HTR-8/SVneo (cell line): ENCODE results near the gene ESAM.

Source experiments
- DNase-seq: peaks from one replicate; pipeline ENCODE4 v3.0.0; 2011; ENCODE audit warnings: low spot score, mixed read lengths; ENCODE audit not compliant: insufficient read length
- FAIRE-seq: peaks from 2 replicates; lab custom pipeline; 2011; peaks lifted over from hg19 to GRCh38; lab: Jason Lieb, UNC

ESAM gene

DNA sequence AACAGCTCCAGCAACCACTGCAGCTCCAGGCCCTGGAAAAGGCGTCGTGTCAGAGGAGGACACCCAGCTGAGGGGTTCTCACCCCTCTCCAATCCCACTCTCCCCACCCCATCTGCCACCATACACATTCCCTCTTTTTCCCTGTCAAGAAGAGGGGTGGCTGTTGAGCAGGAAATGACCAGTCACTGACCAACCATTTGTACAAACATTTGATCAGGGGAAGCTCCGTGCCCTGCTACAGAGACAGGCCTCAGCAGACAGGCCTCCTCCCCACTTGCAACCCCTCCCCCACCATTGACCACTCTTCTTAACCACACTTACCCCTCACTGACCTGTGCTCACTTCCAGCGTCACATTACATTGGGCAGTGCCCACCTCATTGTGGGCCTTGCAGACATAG is 7.8 kb downstream of the ESAM start:
- no peak for DNase-seq

GRCh38 chr11:124753624-124754023 is 8.5 kb downstream of the ESAM start:
- no peak for FAIRE-seq
- no peak for DNase-seq

More for the DNA sequence above, 7.8 kb downstream of the ESAM start:
- FAIRE-seq: no peak

GRCh38 chr11:124753205-124753604 is 8.9 kb downstream of the ESAM start:
- FAIRE-seq (no peak), DNase-seq (no peak)

DNA sequence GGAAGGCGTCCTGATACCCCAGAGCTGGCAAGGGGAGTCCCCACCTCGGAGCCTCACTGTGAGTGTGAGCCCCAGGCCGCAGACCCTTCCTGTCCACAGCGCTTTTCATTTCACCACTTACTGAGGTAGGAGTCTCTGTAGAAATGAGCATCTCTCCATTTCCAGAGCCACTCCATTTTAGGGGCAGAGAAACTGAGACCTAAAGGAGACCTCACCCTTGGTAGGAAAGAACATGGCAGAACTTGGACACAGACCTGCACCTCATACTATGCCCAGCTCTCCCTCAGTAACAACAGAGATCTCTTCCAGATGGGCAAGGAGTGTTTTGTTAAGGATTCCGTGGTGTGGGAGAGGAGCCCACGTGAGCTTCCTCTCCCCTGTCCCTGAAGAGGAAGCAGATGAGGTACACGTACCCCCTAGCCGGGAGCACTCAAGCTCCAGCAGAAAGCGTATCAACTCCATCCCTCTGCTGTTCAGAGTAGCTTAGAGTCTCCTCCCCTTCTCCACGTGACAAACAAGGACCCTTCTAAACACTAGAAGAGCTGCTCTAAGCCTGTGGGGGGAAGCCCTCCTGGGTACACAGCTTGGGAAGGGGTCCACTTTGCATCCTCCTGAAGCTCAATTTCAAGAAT is 9.5 kb downstream of the ESAM start:
- FAIRE-seq: no peak
- no peak for DNase-seq

DNA sequence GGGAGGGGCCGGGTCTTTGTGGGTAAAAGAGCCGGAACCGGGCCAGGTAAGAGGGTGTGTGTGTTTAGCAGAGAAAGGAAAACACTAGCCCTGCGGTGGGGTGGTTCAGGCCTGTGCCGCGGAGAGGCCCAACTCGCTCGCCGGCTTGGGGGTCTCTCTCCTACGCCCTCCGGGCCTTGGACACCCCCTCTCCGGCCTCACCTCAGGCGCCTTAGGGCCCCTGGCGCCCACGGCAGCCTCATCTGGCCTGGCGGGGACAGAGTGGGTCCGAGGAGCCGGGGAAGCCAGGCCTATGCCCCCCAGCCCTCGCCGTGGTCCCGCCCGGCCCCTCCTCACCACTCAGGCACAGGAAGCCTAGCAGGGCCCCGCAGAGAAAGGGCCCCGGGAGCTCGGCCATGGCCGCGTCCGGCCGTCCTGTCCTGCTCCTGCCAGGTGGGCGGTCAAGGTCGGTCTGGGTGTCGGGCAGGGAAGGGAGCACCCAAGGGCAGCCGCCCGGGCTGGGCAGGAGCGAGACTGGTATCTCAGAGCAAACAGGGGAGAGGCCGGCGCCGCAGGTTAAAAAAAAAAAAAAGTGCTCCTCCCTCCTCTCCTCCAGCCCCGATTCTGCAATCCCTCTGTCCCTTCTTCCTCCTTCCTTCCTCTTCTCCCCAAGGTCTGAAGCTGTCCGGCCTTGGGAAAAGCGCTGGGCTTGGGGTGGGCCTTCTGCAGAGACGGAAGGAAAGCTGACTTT is 10.2 kb downstream of the ESAM start, which contains the start of gene VSIG2:
Gene VSIG2 (minus strand): TSS at position 515 of the 730 bp plus-strand sequence. CDS start 118 bp downstream, at position 397.
- FAIRE-seq (no peak), DNase-seq (no peak)

- DNase-seq (no peak), FAIRE-seq (no peak)
Observed at GRCh38 chr11:124751391-124751740, 10.7 kb downstream of the ESAM start.

DNA sequence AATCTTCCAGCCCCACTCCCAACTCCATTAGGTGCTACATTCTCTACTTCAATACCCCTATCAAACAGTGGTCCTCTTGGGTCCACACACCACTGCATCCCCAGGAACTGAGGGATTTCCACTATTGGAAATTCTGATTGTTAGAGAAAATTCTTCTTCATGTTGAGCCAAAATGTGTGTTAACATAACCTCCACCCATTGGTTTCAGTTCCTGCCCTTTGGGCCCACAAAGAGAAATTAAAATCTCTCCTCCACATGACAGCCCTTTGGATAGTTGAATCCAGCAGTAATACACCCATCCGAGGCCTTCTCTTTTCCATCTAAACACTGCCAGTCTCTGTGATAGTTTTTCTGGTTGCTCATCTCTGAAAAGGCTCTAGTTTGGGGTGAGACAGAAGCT is 12.2 kb downstream of the ESAM start:
- no peak for FAIRE-seq
- DNase-seq: no peak

- no peak for DNase-seq
- no peak for FAIRE-seq
Observed at GRCh38 chr11:124748481-124749343, 13.4 kb downstream of the ESAM start.

GRCh38 chr11:124748100-124748418 is 14.0 kb downstream of the ESAM start:
- DNase-seq (no peak), FAIRE-seq (no peak)

DNA sequence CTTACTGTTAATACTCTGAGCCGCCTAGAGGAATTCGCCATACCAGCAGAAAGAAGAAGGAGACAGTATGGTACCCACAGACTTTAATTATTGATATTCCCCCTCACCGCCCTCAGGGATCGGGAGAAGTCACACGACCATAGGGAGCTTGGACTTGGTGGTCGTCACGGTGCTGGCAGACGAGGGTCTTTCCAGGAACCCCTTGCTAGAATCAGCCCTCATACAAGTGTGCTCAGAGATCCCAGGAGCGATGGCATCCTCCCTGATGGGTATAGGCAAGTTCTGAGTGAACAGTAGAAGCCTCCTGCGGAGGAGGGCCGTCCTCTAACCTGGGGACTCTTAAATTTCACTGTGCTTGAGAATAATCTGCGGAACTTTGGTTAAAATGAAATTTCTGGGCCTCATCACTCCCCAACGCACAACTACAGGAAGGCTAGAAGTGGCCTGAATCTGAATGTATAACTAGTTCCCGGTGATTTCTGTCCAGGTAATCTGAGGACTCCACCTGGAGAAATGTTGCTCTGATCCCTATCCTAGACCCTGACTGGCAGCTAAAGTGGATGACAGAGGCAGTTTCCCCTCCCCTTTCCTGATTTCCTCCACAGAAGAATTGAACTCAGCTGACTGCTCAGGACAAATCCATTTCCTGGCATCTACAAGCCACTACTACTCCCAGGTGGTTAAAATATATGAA is 14.5 kb downstream of the ESAM start:
- DNase-seq (no peak), FAIRE-seq (no peak)

- FAIRE-seq (no peak), DNase-seq (no peak)
Observed at GRCh38 chr11:124746621-124747243, 15.4 kb downstream of the ESAM start.

DNA sequence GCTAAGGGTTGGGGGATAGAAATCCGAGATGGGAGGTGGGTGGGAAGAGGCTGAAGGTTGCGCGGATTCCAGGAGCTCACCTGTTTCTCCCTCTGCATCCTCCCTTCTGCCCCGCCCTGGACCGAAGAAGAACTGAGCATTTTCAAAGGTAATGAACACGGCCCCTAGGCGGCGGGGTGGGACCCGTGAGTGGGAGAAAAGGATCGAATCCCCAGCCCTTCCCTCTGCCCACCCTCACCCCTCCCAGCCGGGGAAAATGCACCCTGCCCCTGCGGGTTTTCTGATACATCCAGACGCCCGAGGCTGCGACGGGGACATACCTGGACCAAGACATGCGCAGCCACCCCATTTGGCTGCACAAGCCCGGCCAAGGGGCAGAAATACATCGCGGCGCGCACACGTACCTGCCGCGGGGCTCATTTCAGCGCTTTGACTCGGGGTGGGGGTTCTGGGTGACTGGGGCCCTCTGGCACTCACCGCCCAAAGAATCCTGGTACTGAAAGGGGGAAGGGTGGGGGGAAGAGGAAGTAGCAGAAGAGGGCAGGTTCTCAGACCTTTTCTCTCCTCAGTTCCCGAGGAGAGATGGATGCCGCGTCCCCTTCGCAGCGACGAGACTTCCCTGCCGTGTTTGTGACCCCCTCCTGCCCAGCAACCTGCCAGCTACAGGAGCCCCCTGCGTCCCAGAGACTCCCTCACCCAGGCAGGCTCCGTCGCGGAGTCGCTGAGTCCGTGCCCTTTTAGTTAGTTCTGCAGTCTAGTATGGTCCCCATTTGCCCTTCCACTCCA is 16.1 kb downstream of the ESAM start:
- FAIRE-seq (no peak), DNase-seq (no peak)

DNA sequence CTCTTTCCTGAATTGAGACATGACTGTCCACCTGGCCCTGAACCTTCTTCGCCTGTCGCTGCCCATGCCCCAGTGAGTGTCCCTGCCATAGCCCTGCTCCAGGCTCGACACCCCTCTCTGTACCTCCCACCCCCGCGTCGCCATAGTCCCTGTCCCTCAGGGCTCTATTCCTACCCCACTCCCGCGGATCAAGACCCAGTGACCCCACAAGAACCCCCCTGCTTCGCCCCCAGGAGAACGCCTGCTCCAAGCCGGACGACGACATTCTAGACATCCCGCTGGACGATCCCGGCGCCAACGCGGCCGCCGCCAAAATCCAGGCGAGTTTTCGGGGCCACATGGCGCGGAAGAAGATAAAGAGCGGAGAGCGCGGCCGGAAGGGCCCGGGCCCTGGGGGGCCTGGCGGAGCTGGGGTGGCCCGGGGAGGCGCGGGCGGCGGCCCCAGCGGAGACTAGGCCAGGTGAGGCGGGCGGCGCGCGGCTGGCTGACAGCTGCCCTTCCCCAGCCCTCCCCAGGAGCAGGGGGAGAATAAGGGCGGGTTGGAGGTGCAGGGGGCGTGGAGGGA is 16.7 kb downstream of the ESAM start:
- FAIRE-seq: no peak

GRCh38 chr11:124743050-124743449 is 19.0 kb downstream of the ESAM start:
- no peak for FAIRE-seq
- DNase-seq: no peak

More for the DNA sequence above, 16.7 kb downstream of the ESAM start:
- no peak for DNase-seq

- FAIRE-seq (no peak), DNase-seq (no peak)
Observed at GRCh38 chr11:124742555-124742954, 19.5 kb downstream of the ESAM start.

DNA sequence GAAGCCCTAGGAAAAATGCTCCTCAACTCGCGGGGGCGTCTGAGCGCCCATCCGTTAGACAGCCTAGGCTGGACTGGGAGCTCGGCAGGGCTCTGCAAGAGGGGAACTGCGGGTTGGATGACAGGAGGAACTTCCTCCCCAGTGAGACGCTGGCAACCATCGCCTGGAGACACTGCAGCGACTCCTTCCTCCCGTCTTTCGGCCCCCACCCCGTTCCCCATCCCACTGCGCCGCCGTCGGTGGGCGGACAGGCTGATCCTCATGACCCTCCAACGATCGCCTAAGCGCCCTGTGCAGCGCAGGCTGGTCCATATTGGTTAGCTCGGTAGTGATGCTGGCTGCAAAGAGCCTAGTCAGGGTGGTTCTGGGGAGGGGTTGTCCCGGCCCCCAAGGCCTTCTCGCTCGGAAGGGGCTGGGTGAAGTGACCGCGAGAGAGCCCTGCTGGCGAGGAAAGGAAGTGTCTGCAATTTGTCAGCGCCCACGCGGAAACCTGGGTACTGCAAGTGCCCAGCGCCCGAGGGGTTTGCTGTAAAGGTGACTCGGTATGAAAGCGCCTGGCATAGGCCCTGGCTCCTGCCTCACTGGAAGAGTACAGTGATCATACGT is 21.7 kb downstream of the ESAM start:
- DNase-seq: no peak
- no peak for FAIRE-seq

GRCh38 chr11:124739479-124740276 is 22.4 kb downstream of the ESAM start, which contains the start of gene NRGN:
TSS of gene NRGN (plus strand) at chr11:124739942. CDS start at chr11:124740085, 143 bp downstream.
- peak; percentile 87 for DNase-seq
- FAIRE-seq: peak; percentile 98
